GM12874 (cell line): ENCODE measurements around the gene MED15.
A peak's percentile ranks its signal among the peaks of the same experiment; 100 is the strongest.

Source experiments
- TF ChIP-seq, protein P1 (sequence below): IDR thresholded peaks from 2 replicates; pipeline ENCODE4 v1.5.1; 2011; ENCODE audit warnings: low read depth, mild to moderate bottlenecking, control low read depth, low read length, moderate library complexity; ENCODE audit not compliant: insufficient read depth

MED15 gene

DNA sequence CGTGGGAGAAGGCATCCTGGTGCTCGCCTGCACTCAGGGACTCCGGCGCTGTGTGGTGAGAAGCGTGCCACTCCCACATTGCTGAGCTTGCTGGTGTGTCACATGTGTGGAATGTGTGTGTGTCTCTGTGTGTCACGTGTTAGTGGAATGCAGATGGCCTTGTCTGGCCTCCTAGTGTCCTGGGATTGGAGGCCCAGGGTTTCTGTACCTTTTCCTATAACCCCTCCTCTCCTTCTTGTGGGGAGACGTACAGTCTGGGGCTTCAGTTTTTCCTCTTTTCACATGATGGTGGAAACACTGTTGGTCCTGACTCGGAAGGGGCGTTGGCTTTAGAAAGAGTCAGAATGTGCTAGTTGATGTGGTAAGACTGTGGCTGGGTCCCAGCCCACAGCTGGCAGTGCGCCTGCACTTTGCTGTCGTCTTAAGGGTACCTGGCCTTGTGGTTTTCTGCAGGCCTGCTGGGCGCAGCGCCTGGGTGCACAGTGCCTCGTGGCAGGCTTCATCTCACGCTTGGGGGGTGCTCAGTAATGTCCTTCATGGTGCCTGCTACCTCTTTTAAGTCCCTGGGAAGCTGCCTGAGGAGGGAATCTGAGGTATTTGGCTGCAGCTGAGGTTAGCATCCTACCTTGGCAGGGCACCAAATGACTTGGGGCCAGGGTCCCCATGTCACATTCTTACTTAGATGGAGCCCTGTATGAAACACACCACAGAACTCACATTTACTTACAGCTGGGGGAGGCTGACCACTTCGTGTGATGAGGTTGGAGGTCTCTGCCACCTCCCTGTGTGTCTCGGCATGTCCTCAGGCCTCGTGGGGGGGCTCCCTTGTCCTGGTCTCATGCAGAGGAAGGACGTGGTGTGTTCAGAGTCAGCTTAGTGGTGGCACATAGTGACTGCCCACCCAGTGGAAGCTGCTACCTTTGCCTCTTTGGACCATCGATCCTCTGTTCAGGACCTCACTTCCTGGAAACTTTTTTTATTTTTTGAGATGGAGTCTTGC, 61.9 kb downstream of the MED15 start:
- TF ChIP-seq, protein P1, sequence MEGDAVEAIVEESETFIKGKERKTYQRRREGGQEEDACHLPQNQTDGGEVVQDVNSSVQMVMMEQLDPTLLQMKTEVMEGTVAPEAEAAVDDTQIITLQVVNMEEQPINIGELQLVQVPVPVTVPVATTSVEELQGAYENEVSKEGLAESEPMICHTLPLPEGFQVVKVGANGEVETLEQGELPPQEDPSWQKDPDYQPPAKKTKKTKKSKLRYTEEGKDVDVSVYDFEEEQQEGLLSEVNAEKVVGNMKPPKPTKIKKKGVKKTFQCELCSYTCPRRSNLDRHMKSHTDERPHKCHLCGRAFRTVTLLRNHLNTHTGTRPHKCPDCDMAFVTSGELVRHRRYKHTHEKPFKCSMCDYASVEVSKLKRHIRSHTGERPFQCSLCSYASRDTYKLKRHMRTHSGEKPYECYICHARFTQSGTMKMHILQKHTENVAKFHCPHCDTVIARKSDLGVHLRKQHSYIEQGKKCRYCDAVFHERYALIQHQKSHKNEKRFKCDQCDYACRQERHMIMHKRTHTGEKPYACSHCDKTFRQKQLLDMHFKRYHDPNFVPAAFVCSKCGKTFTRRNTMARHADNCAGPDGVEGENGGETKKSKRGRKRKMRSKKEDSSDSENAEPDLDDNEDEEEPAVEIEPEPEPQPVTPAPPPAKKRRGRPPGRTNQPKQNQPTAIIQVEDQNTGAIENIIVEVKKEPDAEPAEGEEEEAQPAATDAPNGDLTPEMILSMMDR = no peak

DNA sequence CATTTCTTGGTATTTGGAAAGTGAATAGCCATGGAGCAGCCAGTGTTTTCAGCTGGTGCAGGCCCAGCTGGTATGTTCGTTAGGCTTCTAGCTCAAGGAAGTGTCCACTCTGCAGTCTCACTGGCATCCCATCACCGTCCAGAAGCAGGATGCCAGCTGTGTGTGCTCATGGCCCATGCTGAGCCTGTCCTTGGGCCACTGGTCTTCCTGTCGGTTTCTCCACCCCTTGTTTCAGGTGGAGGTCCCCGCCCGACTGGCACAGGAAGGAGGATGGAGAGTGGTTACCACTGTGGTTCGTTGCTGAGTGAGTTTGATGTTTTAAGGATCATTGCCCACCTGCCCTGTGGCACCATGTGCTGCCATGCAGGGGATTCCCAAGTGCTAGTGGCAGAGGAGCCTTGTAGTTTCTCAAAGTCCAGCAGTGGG, 63.7 kb downstream of the MED15 start:
- TF ChIP-seq, protein P1 = no peak

DNA sequence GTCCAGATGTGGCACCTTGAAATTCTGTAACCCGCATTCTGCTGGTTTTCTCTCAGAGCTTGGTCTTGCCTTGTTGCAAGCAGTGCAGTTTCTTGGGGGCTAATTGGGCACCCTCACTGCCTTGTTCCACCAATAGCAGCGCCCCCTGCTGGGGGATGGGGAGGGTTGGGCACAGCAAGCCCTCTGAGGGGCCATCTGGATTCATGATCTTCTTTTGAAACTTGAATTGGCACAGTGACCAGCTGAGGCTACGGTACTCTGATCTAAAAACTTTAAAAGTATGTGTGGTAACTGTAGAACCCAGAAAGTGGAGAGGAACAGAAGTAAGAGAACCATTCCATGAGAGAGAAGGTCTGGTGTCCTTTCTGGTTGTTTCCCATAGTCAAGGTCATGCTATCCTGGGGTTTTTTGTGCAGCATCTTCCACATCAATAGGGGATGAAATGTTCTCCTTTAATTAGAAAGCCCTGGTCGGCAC, 64.2 kb downstream of the MED15 start:
- TF ChIP-seq, protein P1 = peak; percentile 83

DNA sequence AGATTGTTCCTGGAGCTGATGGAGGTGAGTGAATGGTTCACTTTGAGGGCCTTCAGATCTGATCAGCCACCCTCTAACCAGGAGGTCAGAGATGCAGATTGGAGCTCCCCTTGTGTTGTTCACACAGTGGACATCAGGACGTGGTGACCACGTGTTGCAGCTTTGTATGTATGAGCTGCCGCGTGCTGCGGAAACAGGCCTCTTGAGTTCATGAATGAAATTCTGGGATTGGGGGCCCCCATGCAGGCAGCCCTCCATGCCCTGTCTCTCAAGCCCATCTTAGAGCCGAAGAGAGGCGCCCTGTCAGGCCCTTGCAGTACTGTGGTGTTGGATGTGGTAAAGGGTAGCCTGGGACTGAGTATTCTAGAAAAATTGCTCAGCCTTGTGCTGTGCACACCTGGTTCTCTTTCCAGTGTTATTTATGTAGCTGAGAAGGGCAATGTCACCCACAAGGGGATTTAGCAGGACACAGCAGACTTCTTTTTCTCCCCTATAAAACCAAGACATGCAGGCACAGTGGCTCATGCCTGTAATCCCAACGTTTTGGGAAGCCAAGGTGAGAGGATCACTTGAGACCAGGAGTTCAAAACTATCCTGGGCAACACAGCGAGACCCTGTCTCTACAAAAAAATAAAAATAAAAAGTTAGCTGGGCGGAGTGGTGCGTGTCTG, 64.9 kb downstream of the MED15 start:
- TF ChIP-seq, protein P1 = no peak

DNA sequence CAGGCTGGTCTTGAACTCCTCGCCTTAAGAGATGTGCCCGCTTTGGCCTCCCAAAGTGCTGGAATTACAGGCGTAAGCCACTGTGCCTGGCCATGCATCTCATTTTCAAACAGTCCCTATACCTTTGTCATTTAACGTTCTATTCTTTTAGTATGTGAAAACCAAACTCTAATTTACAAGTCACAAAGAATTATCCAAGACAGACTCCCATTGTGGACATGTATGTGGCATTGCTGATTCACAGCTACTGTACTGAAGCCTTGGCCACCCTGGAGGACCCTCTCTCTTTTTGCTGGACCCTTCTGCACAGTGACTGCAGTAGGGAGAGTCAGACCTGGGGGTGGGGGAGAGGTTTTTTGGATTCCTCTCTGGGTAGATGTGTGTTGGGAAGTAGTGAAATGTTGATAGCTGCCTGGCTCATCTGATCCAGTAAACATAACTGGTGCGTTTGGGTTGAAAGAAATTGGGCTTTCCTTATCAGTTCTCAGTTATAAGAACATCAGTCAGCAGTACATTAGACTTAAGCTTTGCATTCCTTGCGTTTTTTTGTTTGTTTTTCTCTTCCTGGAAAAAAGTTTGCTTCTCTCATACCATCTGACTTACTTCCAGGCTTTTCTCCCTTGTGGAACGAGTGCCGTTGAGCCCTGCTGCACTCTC, 65.9 kb downstream of the MED15 start:
- TF ChIP-seq, protein P1 = no peak

DNA sequence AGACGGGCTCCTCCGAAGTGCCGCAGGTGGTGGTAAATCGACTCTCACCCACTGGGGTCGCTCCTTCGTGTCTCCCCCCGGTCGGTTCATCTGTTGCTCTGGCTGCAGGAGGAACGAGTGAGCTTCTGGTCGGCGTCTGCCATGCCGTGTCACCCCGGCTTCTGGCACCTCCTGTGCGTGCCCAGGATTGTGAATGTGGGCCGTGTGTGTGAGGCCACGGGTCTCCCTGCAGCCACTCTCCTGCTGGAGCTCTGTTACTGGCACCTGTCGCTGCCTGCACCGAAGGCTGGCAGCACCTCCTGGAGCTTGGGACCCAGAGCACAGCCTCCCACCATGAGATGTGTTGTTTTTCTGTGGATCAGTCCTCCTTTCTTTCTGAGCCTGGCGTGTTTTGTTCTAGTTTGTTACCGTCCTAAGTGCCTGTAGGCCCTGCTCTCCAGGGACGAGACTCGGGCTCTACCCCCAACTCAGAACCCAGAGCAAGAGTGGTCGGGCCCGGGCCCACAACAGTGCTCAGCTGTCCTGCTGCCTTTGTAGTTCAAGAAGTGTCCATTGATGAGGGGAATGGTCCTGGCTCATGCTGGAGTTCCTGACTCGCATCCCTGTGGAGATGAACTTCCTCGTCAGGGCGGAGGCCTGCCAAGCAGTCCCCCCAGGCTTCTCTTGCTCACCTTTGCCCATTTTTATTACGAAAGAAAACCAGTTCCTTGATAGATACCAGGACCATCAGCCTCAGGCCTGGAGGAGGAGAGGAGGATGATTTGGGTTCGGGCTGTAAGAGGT, 66.6 kb downstream of the MED15 start:
- TF ChIP-seq, protein P1 = no peak
